HFFc6 (cell line): Measurements from ENCODE around the gene DZIP1. TPM values are rescaled to one million over a fixed set of nuclear protein-coding genes. Genes with fewer than 3 reads are reported as not detected.

Source experiments
- DNase-seq: peaks from one replicate; pipeline ENCODE4 v3.0.0-alpha.2; 2018
- H3K27ac Mint-ChIP-seq: 2 replicates; pipeline ENCODE4 v1.8.0; 2020; ENCODE audit warnings: mild to moderate bottlenecking, mixed read lengths
- H3K27me3 Mint-ChIP-seq: 2 replicates; pipeline ENCODE4 v1.8.0; 2021; ENCODE audit warnings: mild to moderate bottlenecking, moderate library complexity, mixed read lengths; ENCODE audit not compliant: insufficient read depth
- H3K36me3 Mint-ChIP-seq: 2 replicates; pipeline ENCODE4 v1.8.0; 2021; ENCODE audit warnings: low read depth, mixed read lengths
- H3K4me1 Mint-ChIP-seq: 2 replicates; pipeline ENCODE4 v1.8.0; 2020; ENCODE audit warnings: low read depth, mixed read lengths
- H3K4me3 Mint-ChIP-seq: 2 replicates; pipeline ENCODE4 v1.8.0; 2020; ENCODE audit warnings: mild to moderate bottlenecking, moderate library complexity, mixed read lengths
- H3K9me3 Mint-ChIP-seq: 2 replicates; pipeline ENCODE4 v1.8.0; 2020; ENCODE audit warnings: mild to moderate bottlenecking, mixed read lengths
- CTCF ChIP-seq: fragments of 200-600 bp; sonication (generic); IDR thresholded peaks from 2 replicates; pipeline ENCODE4 v1.5.0; 2021; ENCODE audit warnings: antibody characterized with exemption, mild to moderate bottlenecking
- total RNA-seq, 6 experiments: library from RNA; stranded (reverse); fragmentation: NEBNext Ultra II Directional; extraction: Animal tissue kit (Norgen Biotek cat#: 25700); gene quantifications; 2 replicates in 1 of 6; 3 replicates in 5 of 6; pipeline ENCODE4 v1.2.3, GENCODE V29; 2021

DZIP1 gene
- total RNA-seq, 6 experiments from 2014 or later = 39.3 to 43.8 (median 42.0) TPM

GRCh38 chr13:95535243-95535642, 109.3 kb downstream of the DZIP1 start:
- Mint-ChIP-seq H3K9me3 (no peaks in the 10 kb centered on the region), H3K27me3 (peaks cover 25% of the 10 kb centered on the region), H3K4me3 (no peak overlapping the region), H3K27ac (no peak overlapping the region), H3K36me3 (no peaks in the 10 kb centered on the region), H3K4me1 (peaks cover 19% of the 10 kb centered on the region)
- peak; percentile 43 for DNase-seq
- TF ChIP-seq CTCF = no peak

DNA sequence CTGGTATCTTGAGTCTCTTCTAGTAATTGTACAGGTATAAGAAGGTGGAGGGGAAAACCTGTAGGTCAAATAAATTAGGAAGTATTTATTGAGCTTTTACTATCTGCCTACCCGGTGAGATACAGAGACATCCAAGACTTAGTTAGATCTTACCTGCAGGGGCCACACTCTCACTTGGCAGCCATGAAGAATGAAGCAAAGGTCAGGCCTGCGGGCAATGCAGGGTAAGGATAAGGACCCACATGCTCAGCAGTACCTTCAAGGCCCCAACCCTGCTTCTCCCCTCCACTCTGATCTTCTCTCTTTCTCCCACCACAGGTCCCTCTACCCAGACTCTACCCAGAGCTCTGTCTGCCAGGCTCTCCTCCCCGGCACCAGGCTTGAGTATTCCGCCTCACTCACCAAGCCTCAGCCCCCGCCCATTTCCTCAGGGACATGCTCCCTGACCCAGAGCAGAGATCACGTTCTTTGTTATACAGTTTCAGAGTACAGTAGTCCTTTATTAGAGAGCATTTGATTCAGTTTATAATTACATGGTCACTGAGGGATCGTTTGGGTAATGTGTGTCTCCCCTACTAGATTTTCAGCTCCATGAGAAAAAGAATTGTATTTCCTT, 110.9 kb downstream of the DZIP1 start:
- Mint-ChIP-seq H3K36me3 (no peaks in the 10 kb centered on the region), H3K4me1 (peaks cover 19% of the 10 kb centered on the region), H3K27ac (no peak overlapping the region), H3K4me3 (no peak overlapping the region), H3K9me3 (no peaks in the 10 kb centered on the region), H3K27me3 (peaks cover 24% of the 10 kb centered on the region)
- DNase-seq = no peak
- TF ChIP-seq CTCF = no peak

- DNase-seq = no peak
- peaks cover 5% of the 10 kb centered on the region for H3K4me1 Mint-ChIP-seq
- no peak overlapping the region for H3K4me3 Mint-ChIP-seq
- no peaks in the 10 kb centered on the region for H3K36me3 Mint-ChIP-seq
- no peak overlapping the region for H3K27ac Mint-ChIP-seq
- H3K9me3 Mint-ChIP-seq = no peaks in the 10 kb centered on the region
- H3K27me3 Mint-ChIP-seq = peaks cover 20% of the 10 kb centered on the region
- TF ChIP-seq CTCF = no peak
Measured at GRCh38 chr13:95530178-95530577, 114.3 kb downstream of the DZIP1 start.

Other genes with a start within 250 kb of the DZIP1 start
- gene CLDN10, start 92.0 kb downstream of the DZIP1 start, total RNA-seq = not detected
- gene DNAJC3, start 32.4 kb upstream of the DZIP1 start, total RNA-seq = 10 to 100 TPM; 40.6 to 53.7 (median 48.4) TPM